ENCODE measurements around the gene HOXA13.
A peak's percentile ranks its signal among the peaks of the same experiment; 100 is the strongest.

DNA sequence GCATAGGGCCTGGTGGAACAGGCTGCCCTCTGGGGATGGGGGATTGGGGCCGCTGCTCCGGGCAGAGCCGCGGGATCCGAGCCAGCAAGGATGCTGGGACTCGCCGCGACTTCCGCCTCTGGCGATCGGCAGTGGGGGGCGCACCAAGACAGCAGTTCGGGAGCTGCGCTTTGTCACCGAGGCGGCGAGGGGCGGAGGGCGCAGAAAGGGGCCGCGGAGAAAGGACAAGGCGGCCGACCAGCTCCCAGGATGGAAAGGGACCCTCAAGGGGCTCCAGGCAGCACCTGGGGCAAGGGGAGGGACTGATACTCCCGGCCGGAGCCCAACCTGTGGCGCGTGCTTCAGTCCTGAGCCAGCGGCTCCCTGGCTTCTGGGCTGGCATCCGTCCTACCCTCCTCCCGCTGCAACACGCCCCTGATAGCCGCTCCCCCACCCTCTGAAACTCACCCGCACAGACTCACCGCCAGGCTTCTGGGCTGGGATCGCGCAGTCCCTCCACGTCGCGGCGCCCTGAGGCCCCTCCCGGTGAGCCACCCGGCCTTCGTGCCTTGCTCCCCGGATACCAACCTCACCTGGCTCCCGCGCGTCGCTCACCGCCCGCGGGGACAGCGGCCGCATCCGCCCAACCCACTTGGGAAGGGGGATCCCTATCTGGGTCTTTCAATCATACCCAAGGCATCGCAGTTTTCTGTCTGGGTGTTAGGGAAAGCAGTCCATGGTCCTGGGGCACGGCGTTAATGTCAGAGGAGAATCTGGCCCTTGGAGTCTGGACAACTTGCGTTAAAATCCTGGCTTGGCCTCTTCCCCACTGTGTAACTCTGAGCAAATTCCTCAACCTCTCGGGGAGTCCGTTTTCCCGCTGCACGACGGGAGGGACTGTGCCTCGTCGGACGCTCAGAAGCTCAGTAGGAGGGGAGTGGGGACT is 35.8 kb upstream of the HOXA13 start:
- TF ChIP-seq EZH2 (IDR thresholded peaks at IDR 0.05; ENCODE audit: borderline replicate concordance, insufficient read depth, low read length, poor library complexity, severe bottlenecking) = peak; percentile 44
- peak; percentile 93 for TF ChIP-seq CTCF (IDR thresholded peaks at IDR 0.05; ENCODE audit: poor library complexity, severe bottlenecking)

Measured in neural cell (in vitro differentiated cells).